Testis (tissue), 3 donors: ENCODE measurements around the gene IGSF9. TPM values are rescaled to one million over a fixed set of nuclear protein-coding genes. Genes with fewer than 3 reads are reported as not detected.
"Not testable (repeated sequence)": the region's sequence is repeated elsewhere in the genome, so short reads cannot be mapped to it uniquely, and the experiment has no call there.

Experiments
- DNase-seq: peaks from one replicate; pipeline ENCODE4 v3.0.0-alpha.2; 2019
- H3K27ac ChIP-seq, 2 donors: fragments of 200-600 bp; sonication (generic); one replicate each; pipeline ENCODE4 v1.5.1; 2019
- H3K27me3 ChIP-seq: fragments of 200-600 bp; sonication (generic); one replicate; pipeline ENCODE4 v1.5.1; 2019
- H3K36me3 ChIP-seq: fragments of 200-600 bp; sonication (generic); one replicate; pipeline ENCODE4 v1.5.1; 2017; ENCODE audit warnings: low read depth; ENCODE audit errors: missing control alignments
- H3K4me1 ChIP-seq: fragments of 200-600 bp; sonication (generic); one replicate; pipeline ENCODE4 v1.5.1; 2019
- H3K4me3 ChIP-seq, 2 donors: fragments of 200-600 bp; sonication (generic); one replicate each; pipeline ENCODE4 v1.5.1; 2017 to 2019
- H3K9me3 ChIP-seq: fragments of 200-600 bp; sonication (generic); one replicate; pipeline ENCODE4 v1.5.1; 2017
- POLR2A ChIP-seq: fragments of 450-650 bp; IDR thresholded peaks from one replicate; pipeline ENCODE4 v1.6.1; 2017; ENCODE audit warnings: antibody characterized with exemption, mild to moderate bottlenecking, moderate library complexity
- WGBS, 2 donors: methylation state at CpG; one replicate each; pipeline ENCODE4 v1.1.5; 2018; 5-methylcytosine and 5-hydroxymethylcytosine counted together
- intact Hi-C: fragments of 100-400 bp; cut with DNase I; formaldehyde crosslinking; loops from one replicate; pipeline ENCODE4 v1.15.1; 2023; ENCODE audit warnings: low total_unique reads
- polyA plus RNA-seq: library from polyadenylated mRNA; stranded (reverse); fragments of 350-450 nt; fragmentation: Illumina TruSeq; extraction: RNeasy Lipid Tissue Mini Kit (QIAGEN cat#74804); gene quantifications from one replicate; pipeline ENCODE4 v1.2.3, GENCODE V29; 2014; ENCODE audit warnings: low read depth, low replicate concordance; ENCODE audit not compliant: insufficient read depth
- total RNA-seq, 2 donors: library from RNA; depleted of rRNA; stranded (reverse); fragments of >200 nt; gene quantifications; one replicate each; pipeline ENCODE4 v1.2.3, GENCODE V29; 2016
- TF ChIP-seq, protein P1 (sequence below), 3 experiments: fragments of 450-650 bp in 2 of 3; fragments of 200-600 bp in 1 of 3; sonication (generic) in 1 of 3; IDR thresholded peaks; one replicate each; pipeline ENCODE4 v1.5.1; 2016 to 2019; ENCODE audit warnings: antibody characterized with exemption in 3 of 3, mild to moderate bottlenecking in 2 of 3, moderate library complexity in 1 of 3

IGSF9 gene
- total and polyA plus RNA-seq, 3 donors from 2014 or later, result 4.8 to 10.2 (median 7.9) TPM

DNA sequence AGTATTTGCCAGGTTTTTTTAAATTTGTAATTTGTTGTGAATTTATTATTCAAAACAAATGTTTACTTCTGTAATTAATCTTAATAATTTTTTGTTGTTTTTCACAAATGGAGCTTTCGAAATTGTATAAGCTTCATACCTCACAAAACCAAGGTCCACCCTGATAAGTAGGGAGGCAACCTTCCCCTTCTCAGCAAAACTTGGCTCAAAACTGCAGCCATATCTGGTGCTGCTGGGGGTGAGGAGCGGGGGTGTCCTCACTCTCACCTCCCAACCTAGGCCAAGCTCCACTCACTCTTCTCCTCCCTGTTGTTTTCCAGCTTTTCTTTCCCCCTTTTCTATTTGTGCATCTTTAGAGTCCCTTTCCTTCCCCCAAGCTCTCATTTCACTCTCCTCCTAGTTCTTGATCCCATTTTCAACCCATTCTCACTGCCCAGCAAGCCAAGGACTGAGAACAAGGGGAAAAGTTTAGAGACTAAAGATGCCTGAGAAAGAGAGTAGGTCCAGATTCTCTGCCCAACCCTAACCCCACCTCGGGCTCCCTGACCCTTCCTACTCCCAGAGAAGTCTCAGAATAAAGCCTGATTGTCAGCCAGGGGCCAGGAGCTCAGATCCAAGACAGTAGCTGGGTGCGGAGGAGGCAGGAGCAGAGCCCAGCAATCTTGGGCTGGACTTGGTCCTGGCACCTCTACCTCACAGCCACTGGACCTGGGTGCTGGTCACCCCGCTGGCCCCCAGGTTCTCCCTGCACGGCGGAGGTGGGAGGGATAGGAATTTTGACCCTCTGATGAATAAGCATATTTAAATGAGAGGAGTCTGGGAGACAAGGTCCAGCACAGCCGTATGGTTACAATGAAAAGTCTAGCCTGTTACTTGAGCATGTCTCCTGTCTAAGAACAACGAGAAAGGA lies 37.1 kb downstream of the IGSF9 start:
- Histone ChIP-seq H3K9me3 (no peaks in the 10 kb centered on the region), H3K27ac (peak overlapping the region in 1 of 2 donors; percentile 55), H3K4me3 (no peak overlapping the region), H3K36me3 (no peaks in the 10 kb centered on the region), H3K4me1 (peaks cover 21% of the 10 kb centered on the region), H3K27me3 (no peaks in the 10 kb centered on the region)
- 70 to 76% methylated on average over 9 of the region's 9 CpGs for WGBS, 2 donors
- intact Hi-C loops, result no loop called here
- no peak for DNase-seq
- TF ChIP-seq, protein P1, sequence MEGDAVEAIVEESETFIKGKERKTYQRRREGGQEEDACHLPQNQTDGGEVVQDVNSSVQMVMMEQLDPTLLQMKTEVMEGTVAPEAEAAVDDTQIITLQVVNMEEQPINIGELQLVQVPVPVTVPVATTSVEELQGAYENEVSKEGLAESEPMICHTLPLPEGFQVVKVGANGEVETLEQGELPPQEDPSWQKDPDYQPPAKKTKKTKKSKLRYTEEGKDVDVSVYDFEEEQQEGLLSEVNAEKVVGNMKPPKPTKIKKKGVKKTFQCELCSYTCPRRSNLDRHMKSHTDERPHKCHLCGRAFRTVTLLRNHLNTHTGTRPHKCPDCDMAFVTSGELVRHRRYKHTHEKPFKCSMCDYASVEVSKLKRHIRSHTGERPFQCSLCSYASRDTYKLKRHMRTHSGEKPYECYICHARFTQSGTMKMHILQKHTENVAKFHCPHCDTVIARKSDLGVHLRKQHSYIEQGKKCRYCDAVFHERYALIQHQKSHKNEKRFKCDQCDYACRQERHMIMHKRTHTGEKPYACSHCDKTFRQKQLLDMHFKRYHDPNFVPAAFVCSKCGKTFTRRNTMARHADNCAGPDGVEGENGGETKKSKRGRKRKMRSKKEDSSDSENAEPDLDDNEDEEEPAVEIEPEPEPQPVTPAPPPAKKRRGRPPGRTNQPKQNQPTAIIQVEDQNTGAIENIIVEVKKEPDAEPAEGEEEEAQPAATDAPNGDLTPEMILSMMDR (IDR thresholded peaks at IDR 0.05), result no peak
- no peak for TF ChIP-seq POLR2A

DNA sequence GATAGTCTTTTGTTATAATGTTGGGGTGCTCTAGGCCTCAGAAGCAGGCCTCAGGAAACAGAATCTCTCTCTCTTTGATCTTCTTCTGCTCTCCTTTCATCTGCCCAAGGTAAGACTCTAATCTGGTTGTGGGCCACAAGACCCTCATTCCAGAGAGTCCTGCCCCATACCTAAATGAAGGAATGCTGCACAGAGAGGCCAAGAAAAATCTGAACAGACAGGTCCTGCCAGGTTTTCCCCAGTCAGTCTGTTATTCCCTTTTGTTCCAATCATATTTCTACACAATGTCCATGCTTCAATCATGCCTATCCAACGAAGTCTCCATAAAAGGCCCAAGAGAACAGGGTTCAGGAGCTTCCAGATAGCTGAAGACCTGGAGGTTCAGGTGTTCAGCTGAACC lies 38.5 kb downstream of the IGSF9 start:
- Histone ChIP-seq H3K27me3 (no peaks in the 10 kb centered on the region), H3K4me1 (peaks cover 21% of the 10 kb centered on the region), H3K36me3 (no peaks in the 10 kb centered on the region), H3K9me3 (no peaks in the 10 kb centered on the region), H3K4me3 (no peak overlapping the region), H3K27ac (peak overlapping the region in 1 of 2 donors; percentile 51)
- intact Hi-C loops, result no loop called here
- 76 to 79% methylated on average over 1 of the region's 1 CpG for WGBS, 2 donors
- TF ChIP-seq POLR2A, result no peak
- TF ChIP-seq, protein P1 (IDR thresholded peaks at IDR 0.05), result no peak
- DNase-seq, result no peak

DNA sequence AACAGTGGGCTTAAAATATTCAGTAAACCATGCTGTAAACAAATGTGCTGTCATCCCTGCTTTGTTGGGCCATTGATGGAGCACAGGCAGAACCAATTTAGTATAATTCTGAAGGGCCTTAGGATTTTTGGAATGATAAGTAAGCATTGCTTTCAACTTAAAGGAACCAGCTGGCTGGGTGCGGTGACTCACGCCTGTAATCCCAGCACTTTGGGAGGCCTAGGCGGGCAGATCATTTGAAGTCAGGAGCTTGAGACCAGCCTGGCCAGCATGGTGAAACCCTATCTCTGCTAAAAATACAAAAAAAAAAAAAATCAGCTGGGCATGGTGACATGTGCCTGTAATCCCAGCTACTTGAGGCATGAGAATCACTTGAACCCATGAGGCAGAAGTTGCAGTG lies 41.4 kb downstream of the IGSF9 start:
- WGBS, 2 donors, result 75 to 80% methylated on average over 3 of the region's 3 CpGs
- H3K4me3 ChIP-seq, H3K27ac ChIP-seq, H3K36me3 ChIP-seq, intact Hi-C loops, DNase-seq, H3K27me3 ChIP-seq, H3K9me3 ChIP-seq: not testable (repeated sequence)
- peaks cover 17% of the 10 kb centered on the region for H3K4me1 ChIP-seq

DNA sequence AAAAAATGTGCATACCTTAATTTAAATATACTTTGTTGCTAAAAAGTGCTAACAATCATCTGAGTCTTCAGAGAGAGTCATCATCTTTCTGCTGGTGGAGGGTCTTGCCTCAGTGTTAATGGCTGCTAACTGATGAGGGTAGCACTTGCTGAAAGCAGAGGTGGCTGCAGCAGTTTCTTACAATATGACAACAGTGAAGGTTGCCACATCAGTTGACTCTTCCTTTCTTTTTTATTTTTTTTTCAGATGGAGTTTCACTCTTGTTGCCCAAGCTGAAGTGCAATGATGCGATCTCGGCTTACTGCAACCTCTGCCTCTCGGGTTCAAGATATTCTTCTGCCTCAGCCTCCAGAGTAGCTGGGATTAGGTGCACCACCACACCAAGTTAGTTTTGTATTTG lies 42.9 kb downstream of the IGSF9 start:
- peaks cover 15% of the 10 kb centered on the region for H3K4me1 ChIP-seq
- no peak overlapping the region for H3K27ac ChIP-seq
- TF ChIP-seq, protein P1 (IDR thresholded peaks at IDR 0.05), result no peak
- no peak for TF ChIP-seq POLR2A
- no peak overlapping the region for H3K4me3 ChIP-seq
- intact Hi-C loops, result no loop called here
- WGBS, 2 donors, result 96 to 100% methylated on average over 3 of the region's 3 CpGs
- no peaks in the 10 kb centered on the region for H3K27me3 ChIP-seq
- no peaks in the 10 kb centered on the region for H3K9me3 ChIP-seq
- no peak for DNase-seq
- no peaks in the 10 kb centered on the region for H3K36me3 ChIP-seq

DNA sequence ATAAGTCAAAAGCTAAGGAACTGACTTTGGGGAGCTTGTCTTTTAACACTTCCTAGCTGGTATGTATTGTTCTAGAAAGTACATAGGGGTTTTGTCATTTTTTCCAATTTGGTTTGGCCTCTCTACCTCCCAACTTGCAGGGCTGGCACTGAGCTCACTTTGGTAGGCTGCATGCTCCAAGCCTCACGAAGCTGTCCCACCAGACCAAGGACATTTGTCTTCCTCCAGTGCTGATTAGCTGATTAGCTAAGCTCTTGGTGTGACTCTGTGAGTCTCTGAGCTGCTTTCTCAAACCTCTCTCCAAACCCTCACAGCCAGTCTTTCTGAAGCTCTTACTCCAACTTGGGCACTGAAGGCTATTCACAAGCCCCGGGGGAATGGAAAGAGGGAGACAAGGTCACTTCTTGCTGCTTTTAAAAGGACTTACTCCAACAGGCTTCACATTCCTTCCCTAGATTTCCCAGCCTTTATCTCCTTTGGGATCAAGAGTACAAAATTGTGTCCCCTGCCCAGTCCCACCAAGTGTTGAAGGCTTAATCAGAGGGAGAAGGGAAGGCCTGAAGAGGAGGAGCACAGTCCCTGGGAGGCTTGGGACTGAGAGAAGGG lies 44.6 kb downstream of the IGSF9 start:
- H3K4me3 ChIP-seq, result no peak overlapping the region
- no peaks in the 10 kb centered on the region for H3K9me3 ChIP-seq
- 42 to 47% methylated on average over 2 of the region's 2 CpGs for WGBS, 2 donors
- H3K36me3 ChIP-seq, result no peaks in the 10 kb centered on the region
- H3K4me1 ChIP-seq, result peaks cover 15% of the 10 kb centered on the region
- DNase-seq, result no peak
- peak overlapping the region in 1 of 2 donors; percentile 20 for H3K27ac ChIP-seq
- no peaks in the 10 kb centered on the region for H3K27me3 ChIP-seq
- TF ChIP-seq, protein P1 (IDR thresholded peaks at IDR 0.05), result no peak
- TF ChIP-seq POLR2A, result no peak
- intact Hi-C loops, result no loop called here
